H9 (cell line): Measurements from ENCODE around the gene DHRS7B. TPM values are rescaled to one million over a fixed set of nuclear protein-coding genes. Genes with fewer than 3 reads are reported as not detected.

Source experiments
- DNase-seq: peaks from one replicate; pipeline ENCODE4 v3.0.0-alpha.2; 2017
- H2AFZ ChIP-seq: one replicate; pipeline ENCODE4 v1.6.1; 2013; ENCODE audit warnings: mild to moderate bottlenecking, low read length, control low read depth, moderate library complexity
- H2AK5ac ChIP-seq: 2 replicates; pipeline ENCODE4 v1.6.1; 2013; ENCODE audit warnings: low read length, control low read depth, mixed read lengths; ENCODE audit not compliant: insufficient read length
- H2BK120ac ChIP-seq: one replicate; pipeline ENCODE4 v1.6.1; 2013; ENCODE audit warnings: low read depth, mild to moderate bottlenecking, low read length, control low read depth, inconsistent platforms; ENCODE audit not compliant: poor library complexity, severe bottlenecking
- H2BK12ac ChIP-seq: 2 replicates; pipeline ENCODE4 v1.6.1; 2013; ENCODE audit warnings: low read length, control low read depth, mixed read lengths, low read depth; ENCODE audit not compliant: insufficient read length
- H2BK15ac ChIP-seq: 2 replicates; pipeline ENCODE4 v1.6.1; 2013; ENCODE audit warnings: low read depth, low read length, control low read depth
- H2BK20ac ChIP-seq: one replicate; pipeline ENCODE4 v1.6.1; 2013; ENCODE audit warnings: low read depth, mild to moderate bottlenecking, low read length, control low read depth, inconsistent platforms; ENCODE audit not compliant: poor library complexity, severe bottlenecking
- H2BK5ac ChIP-seq: 2 replicates; pipeline ENCODE4 v1.6.1; 2013; ENCODE audit warnings: low read length, control low read depth, mixed read lengths; ENCODE audit not compliant: insufficient read length
- H3K14ac ChIP-seq: 2 replicates; pipeline ENCODE4 v1.6.1; 2013; ENCODE audit warnings: low read length, control low read depth; ENCODE audit not compliant: insufficient read depth
- H3K18ac ChIP-seq: 2 replicates; pipeline ENCODE4 v1.6.1; 2013; ENCODE audit warnings: low read depth, mild to moderate bottlenecking, mixed read lengths, low read length, control low read depth; ENCODE audit not compliant: insufficient read length
- H3K23ac ChIP-seq: 2 replicates; pipeline ENCODE4 v1.6.1; 2013; ENCODE audit warnings: low read length, control low read depth, mixed read lengths, low read depth; ENCODE audit not compliant: insufficient read length
- H3K23me2 ChIP-seq: 2 replicates; pipeline ENCODE4 v1.6.1; 2013; ENCODE audit warnings: low read depth, mild to moderate bottlenecking, mixed read lengths, low read length, control low read depth; ENCODE audit not compliant: insufficient read length, poor library complexity, severe bottlenecking
- H3K27ac ChIP-seq: 2 replicates; pipeline ENCODE4 v1.5.1; 2013; ENCODE audit warnings: low read length, control low read depth, mixed read lengths, low read depth; ENCODE audit not compliant: insufficient read length
- H3K27me3 ChIP-seq: 2 replicates; pipeline ENCODE4 v1.6.1; 2013; ENCODE audit warnings: low read length, control low read depth, inconsistent platforms; ENCODE audit not compliant: insufficient read depth
- H3K4ac ChIP-seq: 2 replicates; pipeline ENCODE4 v1.6.1; 2013; ENCODE audit warnings: low read depth, mild to moderate bottlenecking, control low read depth, inconsistent platforms, low read length, moderate library complexity
- H3K4me1 ChIP-seq: 2 replicates; pipeline ENCODE4 v1.6.1; 2013; ENCODE audit warnings: low read length, control low read depth, inconsistent platforms; ENCODE audit not compliant: insufficient read depth
- H3K4me2 ChIP-seq: 2 replicates; pipeline ENCODE4 v1.6.1; 2013; ENCODE audit warnings: low read length, control low read depth, mixed read lengths; ENCODE audit not compliant: insufficient read length, insufficient read depth
- H3K56ac ChIP-seq: 2 replicates; pipeline ENCODE4 v1.6.1; 2013; ENCODE audit warnings: low read depth, mild to moderate bottlenecking, mixed read lengths, low read length, control low read depth; ENCODE audit not compliant: insufficient read length
- H3K79me1 ChIP-seq: 2 replicates; pipeline ENCODE4 v1.6.1; 2013; ENCODE audit warnings: low read depth, mild to moderate bottlenecking, moderate library complexity, low read length, control low read depth, inconsistent platforms; ENCODE audit not compliant: insufficient read depth, poor library complexity, severe bottlenecking
- H3K79me2 ChIP-seq: 2 replicates; pipeline ENCODE4 v1.6.1; 2013; ENCODE audit warnings: low read length, control low read depth, inconsistent platforms; ENCODE audit not compliant: insufficient read depth
- H3K9ac ChIP-seq: 2 replicates; pipeline ENCODE4 v1.6.1; 2013; ENCODE audit warnings: low read length, control low read depth, mixed read lengths; ENCODE audit not compliant: insufficient read length; ENCODE audit errors: extremely low read depth
- H3K9me3 ChIP-seq: one replicate; pipeline ENCODE4 v1.6.1; 2013; ENCODE audit warnings: low read depth, low read length, inconsistent platforms; ENCODE audit not compliant: control insufficient read depth
- H3T11ph ChIP-seq: one replicate; pipeline ENCODE4 v1.6.1; 2013; ENCODE audit warnings: mild to moderate bottlenecking, low read length, control low read depth, inconsistent platforms
- H4K20me1 ChIP-seq: one replicate; pipeline ENCODE4 v1.6.1; 2013; ENCODE audit not compliant: control insufficient read depth, insufficient read length, insufficient read depth
- H4K5ac ChIP-seq: 2 replicates; pipeline ENCODE4 v1.6.1; 2013; ENCODE audit warnings: low read depth, mild to moderate bottlenecking, mixed read lengths, low read length, control low read depth; ENCODE audit not compliant: insufficient read length
- H4K8ac ChIP-seq: replicated peaks from 2 replicates; pipeline ENCODE4 v1.6.1; 2013; ENCODE audit warnings: low read length, control low read depth, mixed read lengths, low read depth; ENCODE audit not compliant: insufficient read length
- H4K91ac ChIP-seq: 2 replicates; pipeline ENCODE4 v1.6.1; 2013; ENCODE audit warnings: low read depth, mild to moderate bottlenecking, moderate library complexity, mixed read lengths, low read length, control low read depth; ENCODE audit not compliant: insufficient read length
- H3K27ac Mint-ChIP-seq, 3 experiments: 2 replicates in 2 of 3; 3 replicates in 1 of 3; pipeline ENCODE4 v1.8.0; 2020 to 2021; ENCODE audit warnings: mixed read lengths in 3 of 3, mild to moderate bottlenecking in 1 of 3, moderate library complexity in 1 of 3
- H3K27me3 Mint-ChIP-seq: 2 replicates; pipeline ENCODE4 v1.8.0; 2021; ENCODE audit warnings: low read depth, mild to moderate bottlenecking, moderate library complexity, mixed read lengths
- H3K36me3 Mint-ChIP-seq, 3 experiments: 2 replicates in 2 of 3; 3 replicates in 1 of 3; pipeline ENCODE4 v1.8.0; 2020 to 2021; ENCODE audit warnings: low read depth in 3 of 3, mixed read lengths in 3 of 3; ENCODE audit not compliant: insufficient read depth in 1 of 3
- H3K4me1 Mint-ChIP-seq, 2 experiments: 2 replicates each; pipeline ENCODE4 v1.8.0; 2020; ENCODE audit warnings: mixed read lengths in 2 of 2
- H3K4me3 Mint-ChIP-seq, 2 experiments: 2 replicates in 1 of 2; 3 replicates in 1 of 2; pipeline ENCODE4 v1.8.0; 2020 to 2021; ENCODE audit warnings: mild to moderate bottlenecking in 2 of 2, mixed read lengths in 2 of 2, moderate library complexity in 1 of 2
- H3K9me3 Mint-ChIP-seq, 2 experiments: 2 replicates in 1 of 2; 3 replicates in 1 of 2; pipeline ENCODE4 v1.8.0; 2020; ENCODE audit warnings: mild to moderate bottlenecking in 2 of 2, mixed read lengths in 2 of 2, moderate library complexity in 1 of 2
- WGBS: extraction: QIAGEN DNeasy Blood & Tissue Kit; methylation state at CpG from one replicate; pipeline ENCODE4 v1.1.7; 2013; ENCODE audit warnings: missing lambda C conversion rate, low lambda C conversion rate, mixed read lengths; ENCODE audit not compliant: insufficient read length; ENCODE audit errors: extremely low coverage; 5-methylcytosine and 5-hydroxymethylcytosine counted together
- total RNA-seq: library from RNA; stranded (reverse); gene quantifications from 2 replicates; pipeline ENCODE4 v1.2.1, GENCODE V29; 2021
- TF ChIP-seq, protein P1 (sequence below): fragments of 200-600 bp; sonication (generic); conservative IDR thresholded peaks from 3 replicates; pipeline ENCODE4 v1.8.0; 2021; ENCODE audit warnings: antibody characterized with exemption, mild to moderate bottlenecking

DHRS7B gene
- total RNA-seq, 1 experiment from 2014 or later: 20.3 TPM

DNA sequence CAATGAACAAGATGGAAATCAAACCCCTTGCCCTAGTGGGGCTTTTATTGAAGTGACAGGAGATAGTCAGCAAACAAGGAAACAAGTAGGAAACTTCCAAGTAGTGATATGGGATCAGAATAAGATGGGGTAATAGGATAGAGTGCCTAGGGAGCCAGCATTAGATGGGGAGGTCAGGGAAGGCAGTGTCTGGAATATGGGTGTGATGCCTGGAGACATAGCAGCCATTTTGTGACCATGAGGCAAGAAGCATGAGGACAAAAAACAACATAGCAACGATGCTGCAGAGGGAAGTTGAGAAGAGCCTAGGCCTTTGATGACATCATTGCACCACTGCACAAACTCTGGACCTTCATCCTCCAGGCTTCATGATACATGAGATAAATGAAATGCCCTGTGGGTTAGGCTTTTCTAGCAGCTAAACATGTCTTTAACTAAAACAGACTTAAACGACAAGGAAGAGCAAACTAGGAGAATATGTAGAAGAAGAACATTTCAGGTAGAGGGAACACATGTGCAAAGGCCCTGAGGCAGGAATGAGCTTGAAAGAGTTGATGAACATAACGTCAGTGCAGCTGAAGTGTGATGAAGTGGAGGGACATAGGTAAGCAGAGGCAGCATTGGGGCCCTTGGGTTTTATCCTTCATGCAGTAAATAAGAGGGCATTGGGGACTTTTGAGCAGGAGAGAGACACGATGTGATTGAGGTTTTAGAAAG lies 105.4 kb downstream of the DHRS7B start:
- no CpG with 5 or more reads among the region's 4 CpGs for WGBS
- H4K5ac ChIP-seq: no peak overlapping the region

More for the DNA sequence above, 105.4 kb downstream of the DHRS7B start:
- Histone ChIP-seq H3K56ac (no peak overlapping the region), H3K79me1 (no peaks in the 10 kb centered on the region), H2BK20ac (no peak overlapping the region), H3K4me1 (no peaks in the 10 kb centered on the region), H2AFZ (no peak overlapping the region), H3K27me3 (no peaks in the 10 kb centered on the region), H3K9ac (no peak overlapping the region), H3K4ac (no peak overlapping the region), H3K14ac (no peak overlapping the region), H2BK15ac (no peak overlapping the region), H3K23ac (no peak overlapping the region), H3K79me2 (no peaks in the 10 kb centered on the region), H3K4me2 (no peak overlapping the region), H4K91ac (no peak overlapping the region), H3K27ac (no peak overlapping the region), H3T11ph (no peak overlapping the region), H3K18ac (no peak overlapping the region), H2BK120ac (no peak overlapping the region), H3K9me3 (no peaks in the 10 kb centered on the region), H2BK12ac (no peak overlapping the region), H3K23me2 (no peaks in the 10 kb centered on the region), H2AK5ac (no peak overlapping the region), H4K8ac (no peak overlapping the region), H2BK5ac (no peak overlapping the region), H4K20me1 (no peaks in the 10 kb centered on the region)
- DNase-seq: no peak
- peaks cover 0 to 4% of the 10 kb centered on the region in 2 experiments; a peak in 1 of 5 replicates for H3K9me3 Mint-ChIP-seq
- H3K27ac Mint-ChIP-seq: no peak overlapping the region
- H3K4me3 Mint-ChIP-seq: no peak overlapping the region
- peaks cover 0 to 2% (median 0%) of the 10 kb centered on the region in 3 experiments; a peak in 2 of 7 replicates for H3K36me3 Mint-ChIP-seq
- peaks cover 7% of the 10 kb centered on the region; the same call in 1 of the 2 replicates for H3K27me3 Mint-ChIP-seq
- TF ChIP-seq, protein P1, sequence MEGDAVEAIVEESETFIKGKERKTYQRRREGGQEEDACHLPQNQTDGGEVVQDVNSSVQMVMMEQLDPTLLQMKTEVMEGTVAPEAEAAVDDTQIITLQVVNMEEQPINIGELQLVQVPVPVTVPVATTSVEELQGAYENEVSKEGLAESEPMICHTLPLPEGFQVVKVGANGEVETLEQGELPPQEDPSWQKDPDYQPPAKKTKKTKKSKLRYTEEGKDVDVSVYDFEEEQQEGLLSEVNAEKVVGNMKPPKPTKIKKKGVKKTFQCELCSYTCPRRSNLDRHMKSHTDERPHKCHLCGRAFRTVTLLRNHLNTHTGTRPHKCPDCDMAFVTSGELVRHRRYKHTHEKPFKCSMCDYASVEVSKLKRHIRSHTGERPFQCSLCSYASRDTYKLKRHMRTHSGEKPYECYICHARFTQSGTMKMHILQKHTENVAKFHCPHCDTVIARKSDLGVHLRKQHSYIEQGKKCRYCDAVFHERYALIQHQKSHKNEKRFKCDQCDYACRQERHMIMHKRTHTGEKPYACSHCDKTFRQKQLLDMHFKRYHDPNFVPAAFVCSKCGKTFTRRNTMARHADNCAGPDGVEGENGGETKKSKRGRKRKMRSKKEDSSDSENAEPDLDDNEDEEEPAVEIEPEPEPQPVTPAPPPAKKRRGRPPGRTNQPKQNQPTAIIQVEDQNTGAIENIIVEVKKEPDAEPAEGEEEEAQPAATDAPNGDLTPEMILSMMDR: no peak
- H3K4me1 Mint-ChIP-seq: peaks cover 0 to 3% of the 10 kb centered on the region in 2 experiments; a peak in 1 of 4 replicates
